ENCODE measurements around the gene RHOT2. TPM values are rescaled to one million over a fixed set of nuclear protein-coding genes. Genes with fewer than 3 reads are reported as not detected.

RHOT2 gene
- total and polyA plus RNA-seq, 9 of the 15 experiments (the other 6 are each of a cell fraction or from before 2014, with no cell fraction given), result 5.0 to 373 (median 112) TPM

DNA sequence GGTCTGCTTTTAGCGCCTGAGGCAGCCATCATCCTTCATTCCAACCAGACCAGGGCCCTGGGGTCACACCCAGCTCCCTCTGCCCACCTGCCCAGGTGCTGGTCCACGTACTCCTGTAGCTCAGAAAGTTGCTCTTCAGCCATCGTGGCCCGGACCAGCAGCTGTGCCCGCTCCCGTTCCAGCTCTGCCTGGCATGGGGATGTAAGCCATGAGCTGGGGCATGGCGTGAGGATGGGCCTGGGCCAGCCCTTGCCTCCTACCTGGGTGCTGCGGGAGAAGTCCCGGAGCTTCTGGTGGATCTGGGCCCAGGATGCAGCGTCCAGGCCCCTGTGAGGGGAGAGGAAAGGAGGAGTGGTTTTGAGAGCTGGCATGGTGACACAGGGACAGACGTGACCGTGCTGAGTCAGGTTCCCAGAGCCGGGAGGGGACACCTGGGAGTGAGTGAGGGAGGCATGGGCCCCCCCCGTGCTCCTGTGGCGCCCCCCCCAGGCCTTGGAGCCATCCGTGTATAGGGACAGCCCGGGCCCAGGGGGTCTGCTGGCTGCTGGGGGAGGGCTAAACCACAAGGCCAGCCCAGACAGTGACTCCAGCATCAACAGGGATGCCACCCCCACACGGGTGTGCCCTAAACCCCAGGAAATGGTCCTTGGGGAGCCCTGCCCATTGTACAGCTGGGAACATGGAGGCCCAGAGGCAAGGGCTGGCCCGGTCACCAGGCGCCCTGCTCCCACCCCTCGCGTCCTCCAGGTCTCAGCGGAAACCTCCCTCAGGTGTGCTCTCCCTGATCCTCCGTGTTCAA lies 55.1 kb downstream of the RHOT2 start (continued):
- TF ChIP-seq POLR2AphosphoS5 (IDR thresholded peaks at IDR 0.05; ENCODE audit: control insufficient read depth, insufficient read depth, low read depth, low read length), result peak; percentile 8; the same call in 1 of the 2 replicates
- TF ChIP-seq BCOR (IDR thresholded peaks at IDR 0.05), result peak; percentile 74; the same call in 1 of the 2 replicates
- TF ChIP-seq POLR2G (IDR thresholded peaks at IDR 0.05; ENCODE audit: low read depth, low read length), result peak; percentile 60; the same call in 1 of the 2 replicates
- TF ChIP-seq MAZ (CRISPR knock-in tag; conservative IDR thresholded peaks at IDR 0.05 in 1 of 2, IDR thresholded peaks at IDR 0.05 in 1 of 2), result peak in 1 of 2 experiments; percentile 36; a peak in 1 of 4 replicates
- no peak for TF ChIP-seq XRCC4 (IDR thresholded peaks at IDR 0.05; ENCODE audit: extremely low read depth, insufficient read depth, insufficient read length)
- TF ChIP-seq RCOR1 (IDR thresholded peaks at IDR 0.05; ENCODE audit: borderline replicate concordance in 1 of 2, low read depth in 2 of 2, low read length in 2 of 2), result peak in 1 of 2 experiments; percentile 9; a peak in 1 of 4 replicates

DNA sequence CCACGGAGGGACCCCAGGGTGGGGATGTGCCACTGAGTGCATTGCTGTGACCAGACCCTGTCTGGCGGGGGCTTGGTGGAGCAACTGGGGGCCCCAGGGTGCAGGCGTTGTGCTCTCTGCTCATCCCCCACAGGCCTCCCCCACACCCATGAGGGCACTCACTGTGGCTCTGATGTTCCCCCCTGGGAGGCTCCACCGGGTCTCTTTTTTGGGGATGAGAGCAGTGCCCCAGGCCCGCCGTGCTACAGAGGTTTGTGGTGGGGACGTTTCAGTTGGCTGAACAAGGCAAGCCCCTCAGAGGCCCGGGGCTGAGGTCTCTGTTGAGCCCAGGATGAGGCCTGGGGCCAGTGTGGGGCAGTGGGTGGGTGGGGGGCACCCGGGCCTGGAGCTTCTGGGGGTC lies 55.8 kb downstream of the RHOT2 start:
- ChIA-PET CTCF (ENCODE audit: low intra/inter-chr PET ratio) (no interaction called here), POLR2A (interaction anchor here (0.6 to 4.5 kb wide), 6 partner anchors 13 to 370 kb away, joined by 3 to 25 read pairs (median 3); no protein-coding TSS in a partner anchor)
- Histone ChIP-seq H3K79me2 (ENCODE audit: control insufficient read depth, insufficient read depth, low read length) (peaks cover 54% of the 10 kb centered on the region), H3K4me2 (ENCODE audit: insufficient read depth, low read length) (no peak overlapping the region), H4K20me1 (replicated peaks; ENCODE audit: control insufficient read depth, insufficient read depth, low read length) (no peaks in the 10 kb centered on the region; the same call in 1 of the 2 replicates), H3K9me3 (replicated peaks; ENCODE audit: control insufficient read depth, insufficient read depth, low read depth, low read length) (no peaks in the 10 kb centered on the region), H3K27me3 (ENCODE audit: control insufficient read depth in 2 of 2, insufficient read depth in 2 of 2, low read length in 2 of 2) (no peaks in the 10 kb centered on the region), H3K9me1 (ENCODE audit: control insufficient read depth, insufficient read depth, low read length) (peaks cover 3% of the 10 kb centered on the region), H3K4me1 (replicated peaks in 1 of 2; ENCODE audit: control insufficient read depth in 2 of 2, insufficient read depth in 2 of 2, low read length in 2 of 2) (peaks cover 18 to 96% of the 10 kb centered on the region in 2 experiments), H3K36me3 (ENCODE audit: control insufficient read depth, insufficient read depth, low read length) (peaks cover 16% of the 10 kb centered on the region; the same call in 2 of the 3 replicates), H3K27ac (ENCODE audit: extremely low read depth, low read depth, low read length) (no peak overlapping the region), H2AFZ (ENCODE audit: low read depth, low read length) (no peak overlapping the region), H3K9ac (ENCODE audit: insufficient read depth in 1 of 2, low read depth in 2 of 2, low read length in 2 of 2) (peak overlapping the region in 1 of 2 experiments; percentile 99; a peak in 2 of 4 replicates), H3K4me3 (no peak overlapping the region)
- in situ Hi-C loops (cut with MboI) (no loop called here), intact Hi-C loops (cut with micrococcal nuclease) (no loop called here)
- WGBS (ENCODE audit: insufficient coverage, low coverage, missing lambda C conversion rate), result 76% methylated on average over 8 of the region's 9 CpGs
- no peak for FAIRE-seq
- no peak for DNase-seq (ENCODE audit: extremely low read depth in 1 of 4, low spot score in 3 of 4)
- ATAC-seq, result no peak
- BruUV-seq (replicated peaks), result no TSS peak
- TF ChIP-seq, protein P1, sequence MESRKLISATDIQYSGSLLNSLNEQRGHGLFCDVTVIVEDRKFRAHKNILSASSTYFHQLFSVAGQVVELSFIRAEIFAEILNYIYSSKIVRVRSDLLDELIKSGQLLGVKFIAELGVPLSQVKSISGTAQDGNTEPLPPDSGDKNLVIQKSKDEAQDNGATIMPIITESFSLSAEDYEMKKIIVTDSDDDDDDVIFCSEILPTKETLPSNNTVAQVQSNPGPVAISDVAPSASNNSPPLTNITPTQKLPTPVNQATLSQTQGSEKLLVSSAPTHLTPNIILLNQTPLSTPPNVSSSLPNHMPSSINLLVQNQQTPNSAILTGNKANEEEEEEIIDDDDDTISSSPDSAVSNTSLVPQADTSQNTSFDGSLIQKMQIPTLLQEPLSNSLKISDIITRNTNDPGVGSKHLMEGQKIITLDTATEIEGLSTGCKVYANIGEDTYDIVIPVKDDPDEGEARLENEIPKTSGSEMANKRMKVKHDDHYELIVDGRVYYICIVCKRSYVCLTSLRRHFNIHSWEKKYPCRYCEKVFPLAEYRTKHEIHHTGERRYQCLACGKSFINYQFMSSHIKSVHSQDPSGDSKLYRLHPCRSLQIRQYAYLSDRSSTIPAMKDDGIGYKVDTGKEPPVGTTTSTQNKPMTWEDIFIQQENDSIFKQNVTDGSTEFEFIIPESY (CRISPR knock-in tag; IDR thresholded peaks at IDR 0.05), result 0 out of 2 replicates have a peak, but pooled peaks have one; percentile 27
- TF ChIP-seq, protein P2, sequence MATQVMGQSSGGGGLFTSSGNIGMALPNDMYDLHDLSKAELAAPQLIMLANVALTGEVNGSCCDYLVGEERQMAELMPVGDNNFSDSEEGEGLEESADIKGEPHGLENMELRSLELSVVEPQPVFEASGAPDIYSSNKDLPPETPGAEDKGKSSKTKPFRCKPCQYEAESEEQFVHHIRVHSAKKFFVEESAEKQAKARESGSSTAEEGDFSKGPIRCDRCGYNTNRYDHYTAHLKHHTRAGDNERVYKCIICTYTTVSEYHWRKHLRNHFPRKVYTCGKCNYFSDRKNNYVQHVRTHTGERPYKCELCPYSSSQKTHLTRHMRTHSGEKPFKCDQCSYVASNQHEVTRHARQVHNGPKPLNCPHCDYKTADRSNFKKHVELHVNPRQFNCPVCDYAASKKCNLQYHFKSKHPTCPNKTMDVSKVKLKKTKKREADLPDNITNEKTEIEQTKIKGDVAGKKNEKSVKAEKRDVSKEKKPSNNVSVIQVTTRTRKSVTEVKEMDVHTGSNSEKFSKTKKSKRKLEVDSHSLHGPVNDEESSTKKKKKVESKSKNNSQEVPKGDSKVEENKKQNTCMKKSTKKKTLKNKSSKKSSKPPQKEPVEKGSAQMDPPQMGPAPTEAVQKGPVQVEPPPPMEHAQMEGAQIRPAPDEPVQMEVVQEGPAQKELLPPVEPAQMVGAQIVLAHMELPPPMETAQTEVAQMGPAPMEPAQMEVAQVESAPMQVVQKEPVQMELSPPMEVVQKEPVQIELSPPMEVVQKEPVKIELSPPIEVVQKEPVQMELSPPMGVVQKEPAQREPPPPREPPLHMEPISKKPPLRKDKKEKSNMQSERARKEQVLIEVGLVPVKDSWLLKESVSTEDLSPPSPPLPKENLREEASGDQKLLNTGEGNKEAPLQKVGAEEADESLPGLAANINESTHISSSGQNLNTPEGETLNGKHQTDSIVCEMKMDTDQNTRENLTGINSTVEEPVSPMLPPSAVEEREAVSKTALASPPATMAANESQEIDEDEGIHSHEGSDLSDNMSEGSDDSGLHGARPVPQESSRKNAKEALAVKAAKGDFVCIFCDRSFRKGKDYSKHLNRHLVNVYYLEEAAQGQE (IDR thresholded peaks at IDR 0.05; ENCODE audit: borderline replicate concordance), result no peak
- TF ChIP-seq, protein P2 (CRISPR knock-in tag; IDR thresholded peaks at IDR 0.05; ENCODE audit: low read depth), result no peak

Measured in K562 (cell line).